NCI-H2029 treated with DMSO at 0.1 percent for 48 hours (cell line): ENCODE results near the gene HTR2A.

Experiments used
- DNase-seq: peaks from one replicate; lab custom pipeline; 2025; lab: John Stamatoyannopoulos, UW

Gene HTR2A

GRCh38 chr13:46896341-46897137 lies at the start of gene HTR2A:
HTR2A (minus strand) TSS chr13:46897053; CDS start chr13:46895906, 1,147 bp downstream.
- DNase-seq: no peak

GRCh38 chr13:46936525-46936924 lies 39.7 kb upstream of the HTR2A start:
- no peak for DNase-seq

GRCh38 chr13:46934749-46935148 lies 37.9 kb upstream of the HTR2A start:
- no peak for DNase-seq

- DNase-seq: no peak
Observed at GRCh38 chr13:46926916-46927590, 30.2 kb upstream of the HTR2A start.

- no peak for DNase-seq
Observed at GRCh38 chr13:46925486-46925885, 28.6 kb upstream of the HTR2A start.

GRCh38 chr13:46914341-46914740 lies 17.5 kb upstream of the HTR2A start:
- no peak for DNase-seq

- no peak for DNase-seq
Observed at GRCh38 chr13:46913757-46914156, 16.9 kb upstream of the HTR2A start.

GRCh38 chr13:46909042-46909441 lies 12.2 kb upstream of the HTR2A start:
- DNase-seq: no peak

GRCh38 chr13:46908501-46908900 lies 11.6 kb upstream of the HTR2A start:
- no peak for DNase-seq

- no peak for DNase-seq
Observed at GRCh38 chr13:46906405-46906804, 9.6 kb upstream of the HTR2A start.

GRCh38 chr13:46905249-46905648 lies 8.4 kb upstream of the HTR2A start:
- DNase-seq: no peak

GRCh38 chr13:46903748-46904147 lies 6.9 kb upstream of the HTR2A start:
- no peak for DNase-seq

- DNase-seq: no peak
Observed at GRCh38 chr13:46901721-46902120, 4.9 kb upstream of the HTR2A start.

- no peak for DNase-seq
Observed at GRCh38 chr13:46899801-46900200, 2.9 kb upstream of the HTR2A start.

GRCh38 chr13:46895381-46895780 lies 1.5 kb downstream of the HTR2A start:
- DNase-seq: no peak

GRCh38 chr13:46894568-46894967 lies 2.3 kb downstream of the HTR2A start:
- no peak for DNase-seq

- no peak for DNase-seq
Observed at GRCh38 chr13:46893798-46894560, 2.9 kb downstream of the HTR2A start.

GRCh38 chr13:46893221-46893740 lies 3.6 kb downstream of the HTR2A start:
- DNase-seq: no peak

- DNase-seq: no peak
Observed at GRCh38 chr13:46885018-46885417, 11.8 kb downstream of the HTR2A start.

GRCh38 chr13:46884531-46884930 lies 12.3 kb downstream of the HTR2A start:
- no peak for DNase-seq

- no peak for DNase-seq
Observed at GRCh38 chr13:46881621-46882020, 15.2 kb downstream of the HTR2A start.

GRCh38 chr13:46874006-46874405 lies 22.8 kb downstream of the HTR2A start:
- no peak for DNase-seq

- DNase-seq: no peak
Observed at GRCh38 chr13:46871557-46871956, 25.3 kb downstream of the HTR2A start.
